PFSK-1 (cell line): Measurements from ENCODE around the gene CAMK1D.

Experiments
- FOXP2 ChIP-seq: optimal IDR thresholded peaks from 2 replicates; pipeline ENCODE3; 2011; ENCODE audit warnings: borderline replicate concordance, control low read depth, inconsistent platforms; ENCODE audit not compliant: insufficient read depth; ENCODE audit errors: extremely low read length, extremely low read depth
- POLR2AphosphoS5 ChIP-seq: IDR thresholded peaks from 2 replicates; pipeline ENCODE4 v1.6.1; 2012; ENCODE audit warnings: low read depth, mild to moderate bottlenecking, control low read depth, low read length, moderate library complexity
- SIN3A ChIP-seq: IDR thresholded peaks from 2 replicates; pipeline ENCODE4 v1.6.1; 2012; ENCODE audit warnings: mild to moderate bottlenecking, low read length, moderate library complexity, borderline replicate concordance; ENCODE audit not compliant: insufficient read depth
- TAF1 ChIP-seq: IDR thresholded peaks from 2 replicates; pipeline ENCODE4 v1.6.1; 2012; ENCODE audit warnings: low read length, control low read depth, borderline replicate concordance; ENCODE audit not compliant: insufficient read depth
- TF ChIP-seq, protein P1 (sequence below), 2 experiments: IDR thresholded peaks; 2 replicates each; pipeline versions ENCODE4 v1.6.1 to v1.8.0; 2011 to 2012; ENCODE audit warnings: low read depth in 2 of 2, low read length in 2 of 2, control low read depth in 1 of 2, inconsistent platforms in 1 of 2, mild to moderate bottlenecking in 1 of 2, moderate library complexity in 1 of 2; ENCODE audit not compliant: insufficient read depth in 1 of 2

Gene CAMK1D

DNA sequence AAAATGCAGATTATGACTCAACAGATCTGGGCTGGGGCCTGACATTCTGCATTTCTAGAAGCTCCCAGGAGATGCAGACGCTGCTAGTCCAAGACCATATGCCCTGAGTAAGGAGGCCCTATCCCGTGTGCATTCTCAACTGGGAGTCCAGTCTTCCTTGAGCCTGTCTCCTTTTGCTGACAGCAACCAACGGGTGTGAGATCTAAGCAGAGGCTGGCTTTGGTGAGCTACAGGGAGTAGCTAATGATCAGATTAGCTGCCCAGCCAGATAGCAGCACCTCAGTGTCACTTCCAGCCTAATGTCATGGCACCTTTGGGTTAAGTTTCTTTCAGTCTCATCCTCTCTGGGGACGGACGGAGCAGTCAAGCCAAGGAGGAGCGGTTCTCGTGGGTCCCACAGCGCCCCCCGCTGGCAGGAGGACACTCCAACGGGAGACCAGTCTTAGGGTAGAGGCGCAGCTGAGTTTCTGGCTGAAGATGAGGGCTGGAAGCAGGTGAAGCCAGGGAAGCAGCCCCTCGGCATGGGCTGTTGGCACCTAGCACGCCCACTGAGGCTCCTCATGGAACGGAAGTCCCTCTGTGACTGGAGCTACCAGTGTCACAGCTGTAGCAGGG, 498.1 kb downstream of the CAMK1D start:
- no peak for TF ChIP-seq FOXP2

DNA sequence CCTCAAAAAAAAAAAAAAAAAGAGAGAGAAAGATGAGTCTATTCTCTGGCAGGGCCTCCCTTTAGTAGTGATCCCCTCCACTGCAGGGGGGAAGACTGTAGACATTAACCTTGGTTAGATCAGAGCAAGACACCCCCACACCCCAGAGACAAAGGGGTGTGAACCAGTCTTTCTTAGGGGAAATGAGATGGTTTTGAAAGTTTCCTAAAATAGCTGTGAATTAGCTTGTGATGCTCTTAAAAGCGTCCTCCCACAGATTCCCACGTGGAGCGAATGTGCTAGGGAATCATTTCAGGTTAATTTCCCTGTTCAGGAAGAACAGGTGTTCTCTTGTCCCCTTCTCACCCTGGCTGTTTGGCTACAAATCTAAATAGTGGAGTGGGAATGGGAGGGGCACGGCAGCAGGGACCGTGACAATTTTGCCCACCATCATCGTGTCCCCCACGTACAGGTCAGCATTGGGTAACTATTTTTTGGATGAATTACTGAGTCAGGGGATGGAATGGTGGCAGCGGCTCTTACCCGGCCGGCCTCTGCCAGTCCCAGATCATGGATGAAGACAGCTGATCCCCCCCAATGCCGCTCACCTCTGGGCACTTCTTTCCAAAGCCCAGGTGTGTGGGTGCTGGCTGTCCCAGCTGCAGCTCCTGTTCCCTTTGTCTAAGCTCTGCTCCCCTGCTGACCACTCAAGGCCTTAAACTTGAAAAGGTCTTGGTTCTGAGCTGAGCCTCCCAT, 499.3 kb downstream of the CAMK1D start:
- TF ChIP-seq TAF1 = no peak

DNA sequence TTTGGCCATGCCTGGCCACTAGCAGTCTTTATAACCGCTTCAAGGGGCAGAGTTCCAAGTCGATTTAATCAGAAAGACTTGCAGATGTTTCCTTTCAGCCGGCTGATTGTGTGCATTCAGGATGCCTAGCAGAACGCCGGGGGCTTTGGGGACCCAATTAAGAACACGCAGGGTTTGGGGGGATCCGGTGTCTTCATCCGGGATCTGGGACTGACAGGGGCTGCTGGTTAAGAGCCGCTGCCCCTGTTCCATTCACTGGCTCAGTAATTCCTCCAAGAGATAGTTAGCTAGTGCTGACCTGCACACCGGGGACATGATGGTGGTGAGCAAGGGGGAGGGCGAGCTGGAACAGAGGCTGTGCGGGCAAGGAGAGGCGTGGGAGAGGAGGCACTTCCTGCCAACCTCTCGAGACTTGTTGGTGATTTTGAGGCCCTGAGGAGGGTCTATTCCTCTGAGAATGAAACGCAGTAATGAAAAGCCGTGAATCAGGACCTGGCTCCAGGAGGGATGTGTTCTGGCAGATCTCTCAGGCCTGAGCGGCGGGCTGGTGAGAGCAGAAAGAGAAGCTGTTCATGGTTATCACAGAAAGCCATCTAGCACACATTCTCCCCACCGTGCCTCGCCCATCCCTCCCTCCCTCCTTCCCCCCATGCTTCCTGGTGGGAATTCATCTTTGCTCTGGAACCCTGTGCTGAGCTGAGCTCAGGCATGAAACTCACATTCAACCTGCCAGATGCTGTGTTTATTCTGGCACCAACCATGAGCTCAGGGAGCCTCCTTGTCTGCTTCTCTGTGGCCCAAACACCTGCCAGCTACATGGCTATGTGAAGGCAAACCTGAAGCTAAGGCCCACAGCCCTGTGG, 500.2 kb downstream of the CAMK1D start:
- TF ChIP-seq, protein P1, sequence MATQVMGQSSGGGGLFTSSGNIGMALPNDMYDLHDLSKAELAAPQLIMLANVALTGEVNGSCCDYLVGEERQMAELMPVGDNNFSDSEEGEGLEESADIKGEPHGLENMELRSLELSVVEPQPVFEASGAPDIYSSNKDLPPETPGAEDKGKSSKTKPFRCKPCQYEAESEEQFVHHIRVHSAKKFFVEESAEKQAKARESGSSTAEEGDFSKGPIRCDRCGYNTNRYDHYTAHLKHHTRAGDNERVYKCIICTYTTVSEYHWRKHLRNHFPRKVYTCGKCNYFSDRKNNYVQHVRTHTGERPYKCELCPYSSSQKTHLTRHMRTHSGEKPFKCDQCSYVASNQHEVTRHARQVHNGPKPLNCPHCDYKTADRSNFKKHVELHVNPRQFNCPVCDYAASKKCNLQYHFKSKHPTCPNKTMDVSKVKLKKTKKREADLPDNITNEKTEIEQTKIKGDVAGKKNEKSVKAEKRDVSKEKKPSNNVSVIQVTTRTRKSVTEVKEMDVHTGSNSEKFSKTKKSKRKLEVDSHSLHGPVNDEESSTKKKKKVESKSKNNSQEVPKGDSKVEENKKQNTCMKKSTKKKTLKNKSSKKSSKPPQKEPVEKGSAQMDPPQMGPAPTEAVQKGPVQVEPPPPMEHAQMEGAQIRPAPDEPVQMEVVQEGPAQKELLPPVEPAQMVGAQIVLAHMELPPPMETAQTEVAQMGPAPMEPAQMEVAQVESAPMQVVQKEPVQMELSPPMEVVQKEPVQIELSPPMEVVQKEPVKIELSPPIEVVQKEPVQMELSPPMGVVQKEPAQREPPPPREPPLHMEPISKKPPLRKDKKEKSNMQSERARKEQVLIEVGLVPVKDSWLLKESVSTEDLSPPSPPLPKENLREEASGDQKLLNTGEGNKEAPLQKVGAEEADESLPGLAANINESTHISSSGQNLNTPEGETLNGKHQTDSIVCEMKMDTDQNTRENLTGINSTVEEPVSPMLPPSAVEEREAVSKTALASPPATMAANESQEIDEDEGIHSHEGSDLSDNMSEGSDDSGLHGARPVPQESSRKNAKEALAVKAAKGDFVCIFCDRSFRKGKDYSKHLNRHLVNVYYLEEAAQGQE (IDR thresholded peaks at IDR 0.05; ENCODE audit: insufficient read depth in 1 of 2, low read depth in 2 of 2, low read length in 2 of 2) = no peak
- no peak for TF ChIP-seq SIN3A
- no peak for TF ChIP-seq FOXP2
- no peak for TF ChIP-seq TAF1
- no peak for TF ChIP-seq POLR2AphosphoS5

DNA sequence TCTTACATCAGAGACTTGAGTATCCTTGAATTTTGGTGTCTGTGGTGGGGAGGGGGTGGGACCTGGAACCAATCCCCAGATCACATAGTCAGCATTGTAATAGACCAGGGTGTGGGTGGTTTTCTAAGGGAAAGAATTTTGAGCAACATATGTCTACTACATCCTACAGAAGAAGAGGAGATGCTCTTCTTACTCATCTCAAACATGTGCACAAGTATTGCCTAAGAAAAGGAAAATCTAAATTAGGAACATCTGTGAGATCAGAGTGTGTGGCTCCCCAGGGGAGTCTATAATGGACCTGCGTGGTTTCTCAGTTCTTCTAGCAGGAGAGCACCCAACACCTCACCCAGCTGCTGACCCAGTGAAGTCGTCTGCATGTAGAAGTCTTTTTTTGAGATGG, 503.3 kb downstream of the CAMK1D start:
- TF ChIP-seq, protein P1 (IDR thresholded peaks at IDR 0.05; ENCODE audit: insufficient read depth in 1 of 2, low read depth in 2 of 2, low read length in 2 of 2) = no peak
- no peak for TF ChIP-seq TAF1
- no peak for TF ChIP-seq SIN3A
- TF ChIP-seq FOXP2 = no peak
- no peak for TF ChIP-seq POLR2AphosphoS5

DNA sequence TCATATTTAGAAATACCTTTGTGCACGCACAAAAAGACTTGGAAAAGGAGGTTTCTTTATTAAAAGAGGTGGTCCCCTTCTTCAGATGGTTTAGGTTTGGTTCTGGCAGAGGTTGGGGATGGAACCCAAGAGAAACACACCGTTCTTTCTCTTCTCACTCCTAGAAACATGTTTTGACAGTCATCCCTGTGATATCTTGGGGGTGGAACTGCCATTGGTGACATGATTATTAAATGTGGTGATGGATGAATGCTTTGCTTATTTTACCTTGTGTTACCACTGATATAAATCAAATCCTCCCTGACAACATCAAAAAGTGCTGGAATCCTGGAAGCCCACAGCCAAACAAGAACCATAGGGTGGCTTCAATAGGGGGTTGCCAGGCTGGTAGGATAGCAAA, 505.6 kb downstream of the CAMK1D start:
- TF ChIP-seq FOXP2 (no peak), SIN3A (no peak), TAF1 (no peak), POLR2AphosphoS5 (no peak)
- TF ChIP-seq, protein P1 (IDR thresholded peaks at IDR 0.05; ENCODE audit: insufficient read depth in 1 of 2, low read depth in 2 of 2, low read length in 2 of 2) = no peak

DNA sequence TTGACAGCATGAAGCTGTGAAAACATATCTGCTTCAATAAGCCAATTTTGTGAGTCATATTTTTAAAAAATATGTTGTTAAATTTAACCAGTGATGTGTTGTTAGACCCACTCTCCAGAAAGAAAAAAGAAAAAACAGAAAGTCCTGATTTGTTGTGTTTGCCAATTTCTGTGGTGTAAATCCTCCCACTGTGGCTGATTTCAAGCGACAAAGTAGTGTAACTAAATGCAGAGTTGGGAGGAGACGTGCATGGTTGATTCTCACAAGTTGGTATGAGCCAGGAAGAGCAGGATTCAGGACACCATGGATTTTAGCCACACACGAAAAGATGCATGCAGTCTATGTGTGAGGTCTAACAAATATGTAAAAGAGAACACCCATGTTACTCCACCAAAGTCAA, 513.1 kb downstream of the CAMK1D start:
- no peak for TF ChIP-seq POLR2AphosphoS5
- no peak for TF ChIP-seq TAF1
- TF ChIP-seq SIN3A = no peak
- TF ChIP-seq FOXP2 = no peak
- TF ChIP-seq, protein P1 (IDR thresholded peaks at IDR 0.05; ENCODE audit: insufficient read depth in 1 of 2, low read depth in 2 of 2, low read length in 2 of 2) = no peak
